HG03097 (cell line): ENCODE results near the gene ATP6V1G2.

Source experiments
- ATAC-seq: cut with Tn5 transposase; IDR thresholded peaks from one replicate; pipeline ENCODE4 v1.9.1; 2021; ENCODE audit not compliant: unreplicated experiment, low FRiP score

Gene ATP6V1G2

GRCh38 chr6:31576897-31577578 lies 30.6 kb upstream of the ATP6V1G2 start:
- no peak for ATAC-seq

DNA sequence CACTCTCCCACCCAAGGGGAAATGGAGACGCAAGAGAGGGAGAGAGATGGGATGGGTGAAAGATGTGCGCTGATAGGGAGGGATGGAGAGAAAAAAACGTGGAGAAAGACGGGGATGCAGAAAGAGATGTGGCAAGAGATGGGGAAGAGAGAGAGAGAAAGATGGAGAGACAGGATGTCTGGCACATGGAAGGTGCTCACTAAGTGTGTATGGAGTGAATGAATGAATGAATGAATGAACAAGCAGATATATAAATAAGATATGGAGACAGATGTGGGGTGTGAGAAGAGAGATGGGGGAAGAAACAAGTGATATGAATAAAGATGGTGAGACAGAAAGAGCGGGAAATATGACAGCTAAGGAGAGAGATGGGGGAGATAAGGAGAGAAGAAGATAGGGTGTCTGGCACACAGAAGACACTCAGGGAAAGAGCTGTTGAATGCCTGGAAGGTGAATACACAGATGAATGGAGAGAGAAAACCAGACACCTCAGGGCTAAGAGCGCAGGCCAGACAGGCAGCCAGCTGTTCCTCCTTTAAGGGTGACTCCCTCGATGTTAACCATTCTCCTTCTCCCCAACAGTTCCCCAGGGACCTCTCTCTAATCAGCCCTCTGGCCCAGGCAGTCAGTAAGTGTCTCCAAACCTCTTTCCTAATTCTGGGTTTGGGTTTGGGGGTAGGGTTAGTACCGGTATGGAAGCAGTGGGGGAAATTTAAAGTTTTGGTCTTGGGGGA lies 29.7 kb upstream of the ATP6V1G2 start:
- ATAC-seq, result no peak

DNA sequence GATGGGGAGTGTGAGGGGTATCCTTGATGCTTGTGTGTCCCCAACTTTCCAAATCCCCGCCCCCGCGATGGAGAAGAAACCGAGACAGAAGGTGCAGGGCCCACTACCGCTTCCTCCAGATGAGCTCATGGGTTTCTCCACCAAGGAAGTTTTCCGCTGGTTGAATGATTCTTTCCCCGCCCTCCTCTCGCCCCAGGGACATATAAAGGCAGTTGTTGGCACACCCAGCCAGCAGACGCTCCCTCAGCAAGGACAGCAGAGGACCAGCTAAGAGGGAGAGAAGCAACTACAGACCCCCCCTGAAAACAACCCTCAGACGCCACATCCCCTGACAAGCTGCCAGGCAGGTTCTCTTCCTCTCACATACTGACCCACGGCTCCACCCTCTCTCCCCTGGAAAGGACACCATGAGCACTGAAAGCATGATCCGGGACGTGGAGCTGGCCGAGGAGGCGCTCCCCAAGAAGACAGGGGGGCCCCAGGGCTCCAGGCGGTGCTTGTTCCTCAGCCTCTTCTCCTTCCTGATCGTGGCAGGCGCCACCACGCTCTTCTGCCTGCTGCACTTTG lies 29.0 kb upstream of the ATP6V1G2 start, which contains the start of gene TNF:
TNF (plus strand) TSS at position 231 of the 567 bp plus-strand sequence; CDS start at position 408, 177 bp downstream.
- no peak for ATAC-seq

DNA sequence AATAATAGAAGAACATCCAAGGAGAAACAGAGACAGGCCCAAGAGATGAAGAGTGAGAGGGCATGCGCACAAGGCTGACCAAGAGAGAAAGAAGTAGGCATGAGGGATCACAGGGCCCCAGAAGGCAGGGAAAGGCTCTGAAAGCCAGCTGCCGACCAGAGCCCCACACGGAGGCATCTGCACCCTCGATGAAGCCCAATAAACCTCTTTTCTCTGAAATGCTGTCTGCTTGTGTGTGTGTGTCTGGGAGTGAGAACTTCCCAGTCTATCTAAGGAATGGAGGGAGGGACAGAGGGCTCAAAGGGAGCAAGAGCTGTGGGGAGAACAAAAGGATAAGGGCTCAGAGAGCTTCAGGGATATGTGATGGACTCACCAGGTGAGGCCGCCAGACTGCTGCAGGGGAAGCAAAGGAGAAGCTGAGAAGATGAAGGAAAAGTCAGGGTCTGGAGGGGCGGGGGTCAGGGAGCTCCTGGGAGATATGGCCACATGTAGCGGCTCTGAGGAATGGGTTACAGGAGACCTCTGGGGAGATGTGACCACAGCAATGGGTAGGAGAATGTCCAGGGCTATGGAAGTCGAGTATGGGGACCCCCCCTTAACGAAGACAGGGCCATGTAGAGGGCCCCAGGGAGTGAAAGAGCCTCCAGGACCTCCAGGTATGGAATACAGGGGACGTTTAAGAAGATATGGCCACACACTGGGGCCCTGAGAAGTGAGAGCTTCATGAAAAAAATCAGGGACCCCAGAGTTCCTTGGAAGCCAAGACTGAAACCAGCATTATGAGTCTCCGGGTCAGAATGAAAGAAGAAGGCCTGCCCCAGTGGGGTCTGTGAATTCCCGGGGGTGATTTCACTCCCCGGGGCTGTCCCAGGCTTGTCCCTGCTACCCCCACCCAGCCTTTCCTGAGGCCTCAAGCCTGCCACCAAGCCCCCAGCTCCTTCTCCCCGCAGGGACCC lies 28.0 kb upstream of the ATP6V1G2 start:
- ATAC-seq, result no peak

DNA sequence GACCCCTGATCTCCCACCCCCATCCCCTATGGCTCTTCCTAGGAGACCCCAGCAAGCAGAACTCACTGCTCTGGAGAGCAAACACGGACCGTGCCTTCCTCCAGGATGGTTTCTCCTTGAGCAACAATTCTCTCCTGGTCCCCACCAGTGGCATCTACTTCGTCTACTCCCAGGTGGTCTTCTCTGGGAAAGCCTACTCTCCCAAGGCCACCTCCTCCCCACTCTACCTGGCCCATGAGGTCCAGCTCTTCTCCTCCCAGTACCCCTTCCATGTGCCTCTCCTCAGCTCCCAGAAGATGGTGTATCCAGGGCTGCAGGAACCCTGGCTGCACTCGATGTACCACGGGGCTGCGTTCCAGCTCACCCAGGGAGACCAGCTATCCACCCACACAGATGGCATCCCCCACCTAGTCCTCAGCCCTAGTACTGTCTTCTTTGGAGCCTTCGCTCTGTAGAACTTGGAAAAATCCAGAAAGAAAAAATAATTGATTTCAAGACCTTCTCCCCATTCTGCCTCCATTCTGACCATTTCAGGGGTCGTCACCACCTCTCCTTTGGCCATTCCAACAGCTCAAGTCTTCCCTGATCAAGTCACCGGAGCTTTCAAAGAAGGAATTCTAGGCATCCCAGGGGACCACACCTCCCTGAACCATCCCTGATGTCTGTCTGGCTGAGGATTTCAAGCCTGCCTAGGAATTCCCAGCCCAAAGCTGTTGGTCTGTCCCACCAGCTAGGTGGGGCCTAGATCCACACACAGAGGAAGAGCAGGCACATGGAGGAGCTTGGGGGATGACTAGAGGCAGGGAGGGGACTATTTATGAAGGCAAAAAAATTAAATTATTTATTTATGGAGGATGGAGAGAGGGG lies 27.1 kb upstream of the ATP6V1G2 start:
- ATAC-seq, result no peak

DNA sequence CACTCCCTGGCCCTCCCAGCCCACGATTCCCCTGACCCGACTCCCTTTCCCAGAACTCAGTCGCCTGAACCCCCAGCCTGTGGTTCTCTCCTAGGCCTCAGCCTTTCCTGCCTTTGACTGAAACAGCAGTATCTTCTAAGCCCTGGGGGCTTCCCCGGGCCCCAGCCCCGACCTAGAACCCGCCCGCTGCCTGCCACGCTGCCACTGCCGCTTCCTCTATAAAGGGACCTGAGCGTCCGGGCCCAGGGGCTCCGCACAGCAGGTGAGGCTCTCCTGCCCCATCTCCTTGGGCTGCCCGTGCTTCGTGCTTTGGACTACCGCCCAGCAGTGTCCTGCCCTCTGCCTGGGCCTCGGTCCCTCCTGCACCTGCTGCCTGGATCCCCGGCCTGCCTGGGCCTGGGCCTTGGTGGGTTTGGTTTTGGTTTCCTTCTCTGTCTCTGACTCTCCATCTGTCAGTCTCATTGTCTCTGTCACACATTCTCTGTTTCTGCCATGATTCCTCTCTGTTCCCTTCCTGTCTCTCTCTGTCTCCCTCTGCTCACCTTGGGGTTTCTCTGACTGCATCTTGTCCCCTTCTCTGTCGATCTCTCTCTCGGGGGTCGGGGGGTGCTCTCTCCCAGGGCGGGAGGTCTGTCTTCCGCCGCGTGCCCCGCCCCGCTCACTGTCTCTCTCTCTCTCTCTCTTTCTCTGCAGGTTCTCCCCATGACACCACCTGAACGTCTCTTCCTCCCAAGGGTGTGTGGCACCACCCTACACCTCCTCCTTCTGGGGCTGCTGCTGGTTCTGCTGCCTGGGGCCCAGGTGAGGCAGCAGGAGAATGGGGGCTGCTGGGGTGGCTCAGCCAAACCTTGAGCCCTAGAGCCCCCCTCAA lies 25.9 kb upstream of the ATP6V1G2 start, which contains the start of gene LTA:
LTA (plus strand) TSS at position 249 of the 871 bp plus-strand sequence; CDS start at position 703, 454 bp downstream.
- peak; percentile 40 for ATAC-seq

- no peak for ATAC-seq
Observed at GRCh38 chr6:31569861-31570536, 23.6 kb upstream of the ATP6V1G2 start.

GRCh38 chr6:31568537-31568961 lies 22.1 kb upstream of the ATP6V1G2 start:
- peak; percentile 67 for ATAC-seq

DNA sequence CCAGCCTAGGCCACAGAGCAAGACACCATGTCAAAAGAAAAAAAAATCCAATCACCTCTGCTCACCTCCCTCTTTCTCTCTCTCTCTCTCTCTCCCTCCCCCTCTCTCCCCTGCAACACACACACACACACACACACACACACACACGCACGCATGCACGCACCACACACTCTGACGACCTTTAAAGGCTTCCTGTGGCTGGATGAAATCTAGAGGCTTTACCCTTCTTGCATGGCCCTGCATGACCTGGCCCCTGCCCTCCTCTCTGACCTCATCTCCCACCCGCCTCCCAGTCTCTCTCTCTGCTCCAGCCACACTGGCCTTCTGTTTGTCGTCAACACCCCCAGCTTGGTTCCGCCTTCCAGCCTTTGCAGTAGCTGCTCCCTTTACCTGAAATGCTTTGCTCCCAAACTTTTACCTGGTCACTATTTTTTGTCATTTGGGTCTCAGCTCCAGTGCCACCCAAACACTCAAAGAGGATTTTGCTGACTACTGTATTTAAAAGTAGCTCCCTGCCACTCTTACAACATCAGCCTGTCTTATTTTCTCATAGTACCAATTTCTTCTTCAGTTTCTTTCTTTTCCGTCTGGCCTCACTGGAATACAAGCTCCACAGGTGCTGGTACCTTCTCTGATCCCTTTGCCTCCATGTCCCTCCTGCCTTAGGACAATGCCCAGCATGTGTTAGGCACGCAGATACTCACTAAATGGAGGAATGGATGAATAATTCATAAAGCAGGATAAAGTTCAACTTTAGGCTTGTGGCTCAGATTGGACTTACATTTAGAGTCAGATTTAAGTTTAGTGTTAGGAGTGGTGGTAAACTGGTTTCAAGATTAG lies 21.3 kb upstream of the ATP6V1G2 start:
- ATAC-seq, result no peak

DNA sequence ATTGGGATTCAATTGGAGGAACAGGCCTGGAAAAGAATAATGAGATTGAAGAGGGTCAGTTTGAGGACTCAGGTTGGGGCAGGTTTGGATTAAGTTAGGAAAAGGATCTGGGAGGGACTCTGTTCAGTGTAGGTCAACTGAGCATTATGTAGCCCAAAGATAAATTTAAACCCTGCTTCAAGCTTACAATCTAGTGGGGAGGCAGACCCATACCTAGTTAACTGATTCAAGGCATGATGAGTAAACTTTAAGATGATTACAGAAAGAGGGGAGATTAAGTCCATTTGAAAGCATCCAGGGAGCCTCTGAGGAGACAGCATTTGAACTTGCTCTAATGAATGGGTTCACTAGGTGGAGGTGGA lies 14.3 kb upstream of the ATP6V1G2 start:
- no peak for ATAC-seq

GRCh38 chr6:31559958-31560696 lies 13.7 kb upstream of the ATP6V1G2 start:
- ATAC-seq, result peak; percentile 60

DNA sequence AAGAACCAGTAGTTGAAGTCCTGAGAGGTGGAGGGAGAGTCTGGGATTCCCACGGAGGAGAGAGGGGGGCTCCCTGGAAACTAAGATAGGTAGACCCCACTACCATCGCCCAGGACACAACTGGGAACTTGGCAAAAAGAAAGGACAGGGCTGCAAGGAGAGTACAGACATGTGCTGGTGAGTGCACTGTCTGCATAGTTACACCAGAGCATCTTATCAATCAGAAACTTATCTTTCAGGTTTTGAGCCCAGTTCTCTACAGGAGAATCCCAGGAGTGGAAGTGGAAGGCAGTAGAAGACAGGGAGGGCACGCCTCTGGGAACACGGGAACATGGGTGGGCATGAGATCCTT lies 13.2 kb upstream of the ATP6V1G2 start:
- no peak for ATAC-seq

- ATAC-seq, result no peak
Observed at GRCh38 chr6:31558631-31559500, 12.5 kb upstream of the ATP6V1G2 start.

- ATAC-seq, result no peak
Observed at GRCh38 chr6:31558318-31558625, 11.9 kb upstream of the ATP6V1G2 start.

GRCh38 chr6:31557443-31558317 lies 11.3 kb upstream of the ATP6V1G2 start:
- ATAC-seq, result no peak
